KMS-11 (cell line): ENCODE data around the gene ANKDD1B.

ENCODE experiments used
- H2AFZ ChIP-seq: fragments of 200-600 bp; sonication (generic); 2 replicates; pipeline ENCODE4 v1.6.1; 2016; ENCODE audit warnings: antibody characterized with exemption, mixed run types, low read depth
- H3K27ac ChIP-seq: fragments of 200-600 bp; sonication (generic); 2 replicates; pipeline ENCODE4 v1.6.1; 2016; ENCODE audit warnings: mild to moderate bottlenecking, mixed run types
- H3K27me3 ChIP-seq: fragments of 200-600 bp; sonication (generic); 2 replicates; pipeline ENCODE4 v1.6.1; 2017; ENCODE audit warnings: mild to moderate bottlenecking, low read depth, mixed run types, moderate library complexity; ENCODE audit not compliant: insufficient read depth
- H3K36me3 ChIP-seq: fragments of 200-600 bp; sonication (generic); 2 replicates; pipeline ENCODE4 v1.6.1; 2017; ENCODE audit warnings: mild to moderate bottlenecking, mixed run types; ENCODE audit not compliant: insufficient read depth
- H3K4me1 ChIP-seq: fragments of 200-600 bp; sonication (generic); 2 replicates; pipeline ENCODE4 v1.6.1; 2016; ENCODE audit warnings: mild to moderate bottlenecking, low read depth, mixed run types; ENCODE audit not compliant: poor library complexity, severe bottlenecking
- H3K4me2 ChIP-seq: fragments of 200-600 bp; sonication (generic); 2 replicates; pipeline ENCODE4 v1.7.0; 2016; ENCODE audit warnings: mild to moderate bottlenecking, mixed run types
- H3K4me3 ChIP-seq: fragments of 200-600 bp; sonication (generic); IDR thresholded peaks from 2 replicates; pipeline ENCODE4 v1.6.1; 2017; ENCODE audit warnings: low read depth, low read length, mixed read lengths; ENCODE audit not compliant: insufficient read depth
- H3K79me2 ChIP-seq: fragments of 200-600 bp; sonication (generic); 2 replicates; pipeline ENCODE4 v1.6.1; 2016; ENCODE audit warnings: low read depth, mixed run types; ENCODE audit not compliant: insufficient read depth
- H3K9ac ChIP-seq: fragments of 200-600 bp; sonication (generic); 2 replicates; pipeline ENCODE4 v1.6.1; 2016; ENCODE audit warnings: mild to moderate bottlenecking, mixed run types
- H4K20me1 ChIP-seq: fragments of 200-600 bp; sonication (generic); 2 replicates; pipeline ENCODE4 v1.6.1; 2016; ENCODE audit warnings: mild to moderate bottlenecking, mixed run types; ENCODE audit not compliant: insufficient read depth
- CTCF ChIP-seq: fragments of 200-600 bp; sonication (generic); conservative IDR thresholded peaks from 2 replicates; pipeline ENCODE4 v1.6.1; 2017; ENCODE audit warnings: low read depth, mild to moderate bottlenecking, antibody characterized with exemption, low read length, moderate library complexity, mixed read lengths

Gene ANKDD1B

GRCh38 chr5:75640826-75641225, 29.6 kb downstream of the ANKDD1B start:
- H4K20me1 ChIP-seq, result no peaks in the 10 kb centered on the region
- H3K27ac ChIP-seq, result no peak overlapping the region
- no peak overlapping the region for H3K4me3 ChIP-seq
- no peaks in the 10 kb centered on the region for H3K4me1 ChIP-seq
- H3K4me2 ChIP-seq, result no peak overlapping the region
- H2AFZ ChIP-seq, result no peak overlapping the region
- no peak overlapping the region for H3K9ac ChIP-seq
- no peaks in the 10 kb centered on the region for H3K79me2 ChIP-seq
- H3K27me3 ChIP-seq, result no peaks in the 10 kb centered on the region
- no peaks in the 10 kb centered on the region for H3K36me3 ChIP-seq
- TF ChIP-seq CTCF, result no peak

DNA sequence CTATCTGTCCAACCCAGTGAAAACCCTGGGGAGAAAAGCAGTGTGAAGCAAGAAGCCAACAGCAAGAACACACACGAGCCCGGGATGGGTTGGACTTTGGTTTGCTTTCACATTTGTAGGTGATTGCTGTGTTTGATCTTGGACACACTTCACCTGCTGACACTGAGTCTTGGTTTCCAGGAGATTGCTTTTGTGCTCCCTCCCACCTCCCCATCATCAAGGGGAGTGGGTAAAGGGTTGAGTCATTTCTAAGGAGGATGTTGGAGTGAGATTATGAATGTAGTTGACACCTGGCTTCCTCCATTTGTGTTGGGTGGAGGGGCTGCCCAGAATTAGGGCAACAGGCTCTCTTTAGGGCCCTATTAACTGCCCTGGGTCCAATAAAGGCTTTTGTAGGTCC, 37.5 kb downstream of the ANKDD1B start:
- Histone ChIP-seq H3K9ac (no peak overlapping the region), H2AFZ (no peak overlapping the region), H3K4me2 (no peak overlapping the region)

GRCh38 chr5:75651575-75652238, 40.5 kb downstream of the ANKDD1B start:
- no peak overlapping the region for H3K27ac ChIP-seq
- H3K4me1 ChIP-seq, result no peaks in the 10 kb centered on the region
- no peak overlapping the region for H2AFZ ChIP-seq
- no peak overlapping the region for H3K9ac ChIP-seq
- no peak for TF ChIP-seq CTCF
- H4K20me1 ChIP-seq, result no peaks in the 10 kb centered on the region
- no peak overlapping the region for H3K4me2 ChIP-seq
- H3K36me3 ChIP-seq, result no peaks in the 10 kb centered on the region
- no peaks in the 10 kb centered on the region for H3K27me3 ChIP-seq
- no peak overlapping the region for H3K4me3 ChIP-seq
- no peaks in the 10 kb centered on the region for H3K79me2 ChIP-seq

More for the DNA sequence above, 37.5 kb downstream of the ANKDD1B start:
- Histone ChIP-seq H4K20me1 (no peaks in the 10 kb centered on the region), H3K4me3 (no peak overlapping the region), H3K27ac (no peak overlapping the region), H3K27me3 (no peaks in the 10 kb centered on the region), H3K4me1 (no peaks in the 10 kb centered on the region), H3K79me2 (no peaks in the 10 kb centered on the region), H3K36me3 (no peaks in the 10 kb centered on the region)
- TF ChIP-seq CTCF, result no peak

- H3K4me3 ChIP-seq, result no peak overlapping the region
- TF ChIP-seq CTCF, result no peak
- H3K27ac ChIP-seq, result no peak overlapping the region
- no peak overlapping the region for H3K9ac ChIP-seq
- H3K36me3 ChIP-seq, result no peaks in the 10 kb centered on the region
- no peaks in the 10 kb centered on the region for H3K27me3 ChIP-seq
- no peak overlapping the region for H3K4me2 ChIP-seq
- no peaks in the 10 kb centered on the region for H3K79me2 ChIP-seq
- H4K20me1 ChIP-seq, result no peaks in the 10 kb centered on the region
- no peaks in the 10 kb centered on the region for H3K4me1 ChIP-seq
- H2AFZ ChIP-seq, result no peak overlapping the region
Observed at GRCh38 chr5:75653521-75653920, 42.3 kb downstream of the ANKDD1B start.
